ENCODE measurements around the gene FAM135A.

GRCh38 chr6:70510600-70510999, 97.3 kb downstream of the FAM135A start:
- TF ChIP-seq CTCF (IDR thresholded peaks at IDR 0.05; ENCODE audit: low read length) (no peak), EZH2 (IDR thresholded peaks at IDR 0.05; ENCODE audit: borderline replicate concordance, low read length) (no peak)

Data from OCI-LY1 (cell line).